Measurements from ENCODE around the gene MYL11.
"Not testable (repeated sequence)": the region's sequence is repeated elsewhere in the genome, so short reads cannot be mapped to it uniquely, and the experiment has no call there.

The MYL11 gene, protein sequence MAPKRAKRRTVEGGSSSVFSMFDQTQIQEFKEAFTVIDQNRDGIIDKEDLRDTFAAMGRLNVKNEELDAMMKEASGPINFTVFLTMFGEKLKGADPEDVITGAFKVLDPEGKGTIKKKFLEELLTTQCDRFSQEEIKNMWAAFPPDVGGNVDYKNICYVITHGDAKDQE

DNA sequence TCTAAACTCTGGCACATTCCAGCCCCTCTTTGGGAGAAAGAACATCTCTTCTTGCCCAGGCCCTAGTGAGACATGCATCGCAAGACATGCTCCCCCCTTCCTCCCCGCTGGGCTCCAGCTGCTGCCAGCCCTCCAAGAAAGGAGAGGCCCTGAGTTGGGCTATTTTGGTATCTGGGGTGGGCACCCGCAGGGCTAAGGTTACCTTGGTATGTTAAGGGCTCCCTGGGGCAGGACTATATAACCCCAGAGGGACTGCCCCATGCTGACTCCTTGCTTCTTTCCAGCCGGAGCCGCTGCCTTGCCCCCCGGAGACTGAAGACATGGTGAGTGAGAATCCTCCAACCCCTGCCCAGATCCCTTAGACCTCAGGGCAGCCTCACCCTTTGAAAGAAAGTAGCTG, at the start of gene MYL11:
MYL11 (plus strand) TSS at position 265 of the 400 bp plus-strand sequence; CDS start at position 321, 56 bp downstream.
- no peak for DNase-seq

DNA sequence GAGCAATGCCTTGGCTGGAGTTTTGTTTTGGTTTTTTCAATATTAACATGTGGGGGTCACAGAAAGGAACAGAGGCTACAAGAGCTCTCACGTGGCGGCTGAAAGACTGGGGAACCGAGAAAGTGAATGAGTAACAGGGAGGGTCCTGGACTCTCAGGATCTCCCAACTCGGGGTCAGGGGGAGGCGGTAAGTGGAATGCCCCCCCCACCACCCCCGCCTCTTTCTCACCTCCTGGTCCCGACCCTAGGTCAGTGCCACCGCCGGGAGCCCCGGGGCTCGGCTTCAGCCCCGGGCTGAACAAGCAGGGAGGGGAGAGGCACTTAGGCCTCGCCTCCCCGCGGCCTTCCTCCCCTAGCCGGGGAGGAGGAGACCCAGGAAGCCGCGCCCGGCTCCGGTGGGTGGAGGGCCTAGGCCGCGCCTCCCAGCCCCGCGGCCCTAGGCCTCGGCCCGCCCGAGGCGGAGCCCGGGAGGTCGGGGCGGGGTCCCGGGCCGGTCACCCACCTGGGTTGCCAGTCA, 40.1 kb upstream of the MYL11 start:
- peak; percentile 23 to 33 for DNase-seq

DNA sequence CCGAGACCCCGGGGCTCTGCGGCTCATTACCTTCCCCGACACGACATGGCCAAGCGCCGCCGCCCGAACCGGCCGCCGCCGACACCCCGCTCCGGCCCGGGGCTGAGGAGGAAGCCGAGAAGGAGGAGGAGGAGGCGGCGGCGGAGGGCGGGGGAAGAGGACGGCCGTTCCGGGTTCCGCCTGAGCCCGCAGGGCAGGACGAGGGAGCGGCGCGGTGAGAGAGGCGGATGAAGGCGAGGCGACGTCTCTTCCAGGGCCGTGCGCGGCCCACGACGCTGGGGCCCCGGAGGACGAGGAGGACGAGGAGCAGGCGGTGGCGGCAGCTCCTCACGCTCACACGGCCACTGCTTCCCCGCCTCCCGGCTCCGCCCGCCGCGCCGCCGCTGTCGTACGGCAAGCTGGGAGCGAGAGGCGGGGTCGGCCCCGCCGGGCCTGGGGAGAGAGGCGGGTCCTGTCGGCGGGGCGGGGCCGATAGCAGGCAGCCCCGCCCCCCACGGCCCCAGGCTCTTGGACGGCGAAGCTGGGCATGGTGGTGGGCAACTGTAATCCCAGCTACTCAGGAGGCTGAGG, 39.5 kb upstream of the MYL11 start:
- DNase-seq, result peak; percentile 54 to 78

DNA sequence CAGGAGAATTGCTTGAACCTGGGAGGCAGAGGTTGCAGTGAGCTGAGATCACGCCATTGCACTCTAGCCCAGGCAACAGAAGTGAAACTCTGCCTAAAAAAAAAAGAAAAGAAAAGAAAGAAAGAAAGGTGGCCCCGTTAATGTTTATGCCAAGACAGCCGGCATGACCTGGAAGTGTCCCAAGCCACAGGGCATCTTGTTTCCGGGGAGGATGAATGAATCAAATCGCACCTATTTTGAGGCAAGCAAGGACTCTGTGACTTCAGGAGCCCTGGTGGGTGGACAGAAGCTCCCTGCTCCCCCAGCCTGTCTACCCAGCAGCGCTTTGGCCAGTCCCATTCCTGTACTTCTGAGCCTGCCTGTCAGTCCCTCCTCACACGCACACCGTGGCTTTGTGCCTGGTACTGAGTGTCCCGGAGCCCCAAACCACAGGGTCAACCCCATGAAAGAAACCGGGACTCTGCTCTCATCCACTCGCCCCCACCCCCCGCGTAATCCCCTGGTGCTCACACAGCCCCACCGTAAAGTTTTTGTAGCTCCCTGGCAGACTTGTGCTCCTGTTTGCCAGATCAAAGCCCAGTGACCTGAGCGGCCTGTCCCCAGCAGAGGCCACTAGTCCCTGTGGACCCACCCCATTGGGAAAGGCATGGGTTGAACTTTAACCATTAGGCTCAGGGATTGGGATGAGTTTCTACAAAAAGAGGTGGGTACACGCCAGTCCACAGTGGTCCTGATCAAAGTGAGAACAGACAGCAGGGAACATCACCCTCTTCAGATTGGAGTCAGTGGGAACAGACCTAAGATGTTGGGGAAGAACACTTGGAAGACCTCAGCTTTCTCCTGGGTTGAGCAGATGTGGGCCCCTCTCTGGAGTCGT, 38.8 kb upstream of the MYL11 start:
- peak; percentile 16 to 28 for DNase-seq

DNA sequence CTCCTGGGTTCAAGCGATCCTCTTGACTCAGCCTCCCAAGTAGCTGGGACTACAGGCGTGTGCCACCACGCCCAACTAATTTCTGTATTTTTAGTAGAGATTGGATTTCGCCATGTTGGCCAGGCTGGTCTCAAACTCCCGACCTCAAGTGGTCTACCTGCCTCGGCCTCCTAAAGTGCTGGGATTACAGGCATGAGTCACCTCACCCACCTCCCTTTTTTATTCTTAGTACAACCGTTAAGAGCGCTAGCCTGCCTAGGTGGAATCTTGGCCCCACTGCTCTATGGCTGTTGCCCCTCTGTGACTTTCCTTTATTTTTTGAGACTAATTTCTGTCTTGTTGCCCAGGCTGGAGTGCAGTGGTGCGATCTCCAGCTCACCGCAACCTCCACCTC, 36.6 kb upstream of the MYL11 start:
- not testable (repeated sequence) for DNase-seq

DNA sequence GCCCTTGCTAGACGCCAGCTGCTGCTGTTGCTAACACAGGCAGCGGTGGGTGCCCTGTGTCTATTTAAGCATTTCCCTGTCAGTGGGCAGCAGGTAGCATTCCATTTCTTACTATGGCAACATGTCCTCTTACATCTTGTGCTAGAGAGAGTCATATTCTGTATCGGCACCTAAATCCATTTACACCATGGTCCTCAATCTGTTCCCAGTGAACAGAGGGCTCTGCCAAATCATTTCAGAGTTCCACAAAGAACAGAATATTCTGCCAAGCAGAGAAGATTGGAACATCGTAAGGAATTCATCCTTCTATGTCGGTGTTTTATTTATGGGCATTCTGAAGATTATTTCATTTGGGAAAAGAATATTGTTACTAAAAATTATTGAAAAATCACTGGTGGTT, 35.9 kb upstream of the MYL11 start:
- DNase-seq, result not testable (repeated sequence)

DNA sequence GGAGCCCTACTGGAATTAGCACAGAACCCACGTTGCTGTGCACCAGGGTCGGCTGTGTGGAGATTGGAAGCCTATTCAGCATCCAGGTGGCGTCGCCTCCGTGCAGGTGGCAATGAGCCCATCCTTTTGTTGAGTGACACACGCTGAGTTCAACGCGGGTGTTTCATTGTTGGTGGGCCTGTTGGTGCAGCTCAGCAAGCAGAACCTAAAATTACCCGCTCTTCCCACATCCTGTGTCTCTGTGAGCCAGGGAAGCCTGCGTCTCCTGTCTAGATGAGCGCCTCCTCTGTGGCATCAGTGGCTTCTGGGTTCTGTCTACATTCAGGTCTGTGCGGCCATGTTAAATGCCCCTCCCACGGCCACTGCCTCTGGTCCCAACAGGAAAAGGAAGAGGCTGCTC, 34.0 kb upstream of the MYL11 start:
- DNase-seq, result no peak

DNA sequence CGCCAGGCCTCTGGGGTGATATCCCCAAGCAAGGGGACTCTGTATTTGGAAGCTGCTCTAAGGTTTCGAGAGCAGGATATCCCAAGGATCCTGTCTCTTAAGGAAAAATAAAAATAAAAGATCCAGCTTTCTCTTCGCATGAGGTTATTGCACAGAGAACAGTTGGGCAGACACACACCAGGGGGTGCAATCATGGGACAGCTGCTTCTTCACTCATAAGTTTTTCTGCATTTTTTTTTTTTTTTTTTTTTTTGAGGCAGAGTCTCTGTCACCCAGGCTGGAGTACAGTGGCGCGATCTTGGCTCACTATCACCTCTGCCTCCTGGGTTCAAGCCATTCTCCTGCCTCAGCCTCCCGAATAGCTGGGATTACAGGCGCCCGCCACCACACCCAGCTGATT, 32.6 kb upstream of the MYL11 start:
- not testable (repeated sequence) for DNase-seq

DNA sequence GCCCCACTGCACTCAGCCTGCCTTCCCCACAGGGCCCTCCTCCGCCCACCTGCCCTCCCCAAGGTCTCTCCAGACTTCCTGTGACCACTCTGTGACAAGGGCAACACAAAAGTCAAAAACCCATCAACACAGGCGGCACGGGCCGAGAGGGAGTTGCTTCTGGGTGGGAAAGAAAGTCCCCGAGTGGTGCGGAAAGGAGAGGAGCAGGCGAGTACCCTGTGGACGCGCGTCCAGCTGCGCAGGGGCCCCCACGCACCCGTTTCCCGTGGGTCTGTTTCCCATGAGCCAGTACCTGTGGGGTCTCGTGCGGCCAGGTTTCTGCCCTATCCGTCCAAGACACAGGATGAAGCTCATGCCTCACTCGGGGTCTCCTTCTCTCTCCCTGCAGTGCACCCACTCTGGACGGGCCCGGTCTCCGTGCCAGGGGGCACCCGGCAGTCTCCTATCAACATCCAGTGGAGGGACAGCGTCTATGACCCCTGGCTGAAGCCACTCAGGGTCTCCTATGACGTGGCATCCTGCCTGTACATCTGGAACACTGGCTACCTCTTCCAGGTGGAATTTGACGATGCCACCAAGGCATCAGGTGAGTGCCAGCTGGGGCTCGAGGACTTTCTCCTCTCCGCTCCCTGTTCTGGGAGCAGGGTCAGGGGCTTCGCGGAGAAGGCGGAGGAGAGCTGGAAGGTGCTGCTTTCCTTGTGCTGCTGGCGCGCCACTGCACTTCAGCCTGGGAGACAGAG, 31.7 kb upstream of the MYL11 start:
- DNase-seq, result no peak

DNA sequence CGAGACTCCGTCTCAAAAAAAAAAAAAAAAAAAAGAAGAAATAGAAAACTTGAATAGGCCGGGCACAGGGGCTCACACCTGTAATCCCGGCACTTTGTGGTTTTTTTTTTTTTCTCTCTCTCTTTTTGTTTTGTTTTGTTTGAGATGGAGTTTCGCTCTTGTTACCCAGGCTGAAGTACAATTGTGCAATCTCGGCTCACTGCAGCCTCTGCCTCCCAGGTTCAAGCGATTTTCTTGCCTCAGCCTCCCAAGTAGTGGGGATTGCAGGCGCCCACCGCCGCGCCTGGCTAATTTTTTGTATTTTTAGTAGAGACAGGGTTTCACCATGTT, 31.1 kb upstream of the MYL11 start:
- DNase-seq, result not testable (repeated sequence)

DNA sequence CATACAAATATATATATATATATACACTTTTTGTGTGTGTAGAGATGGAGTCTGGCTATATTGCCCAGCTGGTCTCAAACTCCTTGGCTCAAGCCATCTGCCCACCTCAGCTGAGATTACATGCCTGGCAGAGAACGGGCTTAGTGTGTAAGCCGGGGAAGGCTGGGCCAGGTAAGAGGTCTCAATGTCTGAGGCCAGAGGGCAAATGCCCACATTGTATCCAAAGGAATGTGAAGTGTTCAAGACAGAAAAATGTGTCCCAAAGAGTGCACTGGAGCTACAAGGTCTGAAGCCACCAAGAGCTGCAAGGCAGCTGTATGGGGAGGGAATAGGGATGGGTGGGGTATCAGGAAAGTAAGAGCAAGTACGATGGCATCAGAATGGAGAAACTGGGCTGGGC, 28.3 kb upstream of the MYL11 start:
- no peak for DNase-seq

DNA sequence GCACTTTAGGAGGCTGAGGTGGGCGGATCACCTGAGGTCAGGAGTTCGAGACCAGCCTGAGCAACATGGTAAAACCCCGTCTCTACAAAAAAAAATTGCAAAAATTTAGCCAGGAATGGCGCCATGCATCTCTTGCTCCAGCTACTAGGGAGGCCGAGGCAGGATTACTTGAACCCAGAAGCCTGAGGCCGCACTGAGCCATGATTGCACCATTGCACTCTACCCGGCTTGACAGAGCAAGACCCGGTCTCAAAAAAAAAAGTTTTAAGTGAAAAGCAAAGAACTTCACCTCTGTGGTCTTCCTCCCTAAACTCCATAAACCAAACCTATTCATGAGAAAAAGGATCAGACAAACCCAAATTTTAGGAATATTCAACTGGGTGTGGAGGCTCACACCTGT, 26.5 kb upstream of the MYL11 start:
- DNase-seq, result no peak

DNA sequence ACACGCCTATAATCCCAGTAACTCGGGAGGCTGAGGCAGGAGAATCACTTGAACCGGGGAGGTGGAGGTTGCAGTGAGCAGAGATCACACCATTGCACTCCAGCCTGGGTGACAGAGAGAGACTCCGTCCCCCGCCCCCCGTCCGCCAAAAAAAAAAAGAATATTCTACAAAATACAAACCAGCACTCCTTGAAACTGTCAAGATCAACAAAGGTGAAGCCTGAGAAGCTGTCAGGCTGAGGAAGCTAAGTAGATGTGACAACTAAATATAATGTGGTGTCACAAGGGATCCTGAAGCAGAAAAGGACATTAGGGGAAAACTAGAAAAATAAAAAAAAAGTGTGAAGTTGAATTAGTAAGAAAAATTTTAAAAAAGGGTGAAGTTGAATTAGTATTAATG, 25.7 kb upstream of the MYL11 start:
- no peak for DNase-seq

DNA sequence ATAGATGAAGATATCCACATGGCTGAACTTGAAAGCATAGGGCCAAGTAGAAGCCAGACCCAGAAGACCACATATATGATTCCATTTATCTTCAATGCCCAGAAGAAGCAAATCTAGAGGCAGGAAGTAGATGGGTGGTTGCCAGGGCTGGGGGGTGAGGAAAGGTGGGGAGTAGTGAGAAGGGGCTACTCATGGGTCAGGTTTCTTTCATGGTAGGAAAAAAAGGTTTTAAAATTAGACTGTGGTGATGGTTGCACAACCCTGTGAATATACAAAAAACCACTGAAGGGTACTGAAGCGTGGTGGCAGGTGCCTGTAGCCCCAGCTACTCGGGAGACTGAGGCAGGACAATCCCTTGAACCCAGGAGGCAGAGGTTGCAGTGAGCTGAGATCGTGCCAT, 24.9 kb upstream of the MYL11 start:
- no peak for DNase-seq

DNA sequence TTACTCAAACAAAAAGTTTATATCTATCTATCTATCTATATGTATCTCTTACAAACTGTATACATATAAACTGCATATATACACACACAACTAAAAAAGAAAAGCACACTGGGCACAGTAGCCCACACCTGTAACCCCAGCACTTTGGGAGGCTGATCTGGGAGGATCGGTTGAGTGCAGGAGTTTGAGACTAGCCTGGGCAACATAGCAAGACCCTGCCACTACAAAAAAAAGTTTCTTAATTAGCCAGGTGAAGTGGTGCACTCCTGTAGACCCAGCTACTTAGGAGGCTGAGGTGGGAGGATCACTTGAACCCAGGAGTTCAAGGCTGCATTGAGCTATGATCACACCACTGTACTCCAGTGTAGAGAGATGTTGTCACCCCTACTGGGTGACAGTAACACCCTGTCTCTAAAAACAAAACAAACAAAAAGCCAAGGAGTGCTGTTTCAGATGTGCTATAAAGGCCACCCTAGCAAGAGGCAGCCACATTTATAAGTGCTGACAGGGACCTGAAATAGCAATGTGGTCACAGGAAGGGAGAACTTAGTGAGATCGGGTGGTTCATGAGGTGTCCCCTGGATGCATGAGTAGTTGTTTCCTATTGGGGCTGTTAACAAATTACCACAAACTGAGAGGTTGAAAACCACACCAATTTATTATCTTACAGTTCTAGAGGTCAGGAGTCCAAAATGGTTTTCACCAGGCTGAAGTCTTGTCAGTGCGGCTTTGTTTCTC, 24.3 kb upstream of the MYL11 start:
- no peak for DNase-seq

DNA sequence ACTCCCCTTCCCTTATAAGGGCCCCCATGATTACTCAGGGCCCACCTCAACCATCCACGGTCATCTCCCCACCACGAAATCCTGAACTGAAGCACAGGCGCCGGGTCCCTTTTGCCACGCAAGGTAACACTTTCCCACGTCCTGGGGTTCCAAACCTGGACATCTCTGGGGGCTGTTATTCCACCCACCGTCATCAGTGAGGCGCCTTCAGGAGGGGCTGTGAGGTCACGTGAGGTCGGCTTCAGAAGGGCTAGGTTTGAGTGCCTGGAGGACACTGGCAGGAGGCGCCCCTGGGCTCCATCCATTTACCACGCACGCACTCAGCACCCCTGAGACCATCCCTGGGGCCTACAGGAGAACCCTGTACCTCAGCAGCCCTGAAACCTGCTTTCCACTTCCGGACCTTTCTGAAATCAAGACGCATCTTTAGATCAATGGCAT, 23.6 kb upstream of the MYL11 start:
- no peak for DNase-seq

DNA sequence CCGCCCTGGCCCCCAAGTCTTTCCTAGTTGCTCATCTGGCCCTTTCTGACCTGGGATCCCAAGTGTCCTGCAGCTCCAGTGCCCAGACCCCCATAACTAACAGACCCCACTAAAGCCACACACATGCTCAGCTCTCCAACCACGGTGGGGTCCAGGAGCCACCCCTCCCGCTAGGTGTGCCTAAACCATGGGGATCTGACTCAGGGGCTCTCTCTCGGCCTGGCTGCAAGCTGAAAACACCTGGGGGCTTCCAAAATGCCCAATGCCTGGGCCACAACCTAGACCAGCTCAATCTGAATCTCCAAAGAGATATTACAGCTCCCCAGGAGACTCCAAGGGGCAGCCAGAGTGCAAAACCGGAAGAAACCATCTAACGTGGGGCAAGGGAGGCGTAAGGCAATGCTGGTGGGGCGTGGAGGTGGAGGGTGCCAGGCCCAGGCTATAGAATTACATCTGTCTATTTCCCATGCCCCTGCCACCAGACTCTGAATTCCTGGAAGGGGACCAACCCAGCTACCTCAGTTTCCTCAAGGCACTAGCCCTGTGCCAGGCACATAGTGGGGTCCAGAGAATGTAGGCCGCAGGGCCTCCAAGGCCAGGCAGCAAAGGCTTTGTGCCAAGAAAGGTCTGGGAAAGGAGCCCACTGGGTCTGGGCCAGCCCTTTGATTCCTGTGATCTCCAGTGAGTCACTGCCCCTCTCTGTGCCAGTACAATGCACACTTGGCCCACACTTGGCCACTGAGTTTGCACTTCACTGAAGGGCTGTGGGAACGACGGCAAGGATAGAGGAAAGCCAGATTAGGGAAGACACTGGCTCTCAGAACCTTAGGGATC, 22.8 kb upstream of the MYL11 start:
- DNase-seq, result no peak

DNA sequence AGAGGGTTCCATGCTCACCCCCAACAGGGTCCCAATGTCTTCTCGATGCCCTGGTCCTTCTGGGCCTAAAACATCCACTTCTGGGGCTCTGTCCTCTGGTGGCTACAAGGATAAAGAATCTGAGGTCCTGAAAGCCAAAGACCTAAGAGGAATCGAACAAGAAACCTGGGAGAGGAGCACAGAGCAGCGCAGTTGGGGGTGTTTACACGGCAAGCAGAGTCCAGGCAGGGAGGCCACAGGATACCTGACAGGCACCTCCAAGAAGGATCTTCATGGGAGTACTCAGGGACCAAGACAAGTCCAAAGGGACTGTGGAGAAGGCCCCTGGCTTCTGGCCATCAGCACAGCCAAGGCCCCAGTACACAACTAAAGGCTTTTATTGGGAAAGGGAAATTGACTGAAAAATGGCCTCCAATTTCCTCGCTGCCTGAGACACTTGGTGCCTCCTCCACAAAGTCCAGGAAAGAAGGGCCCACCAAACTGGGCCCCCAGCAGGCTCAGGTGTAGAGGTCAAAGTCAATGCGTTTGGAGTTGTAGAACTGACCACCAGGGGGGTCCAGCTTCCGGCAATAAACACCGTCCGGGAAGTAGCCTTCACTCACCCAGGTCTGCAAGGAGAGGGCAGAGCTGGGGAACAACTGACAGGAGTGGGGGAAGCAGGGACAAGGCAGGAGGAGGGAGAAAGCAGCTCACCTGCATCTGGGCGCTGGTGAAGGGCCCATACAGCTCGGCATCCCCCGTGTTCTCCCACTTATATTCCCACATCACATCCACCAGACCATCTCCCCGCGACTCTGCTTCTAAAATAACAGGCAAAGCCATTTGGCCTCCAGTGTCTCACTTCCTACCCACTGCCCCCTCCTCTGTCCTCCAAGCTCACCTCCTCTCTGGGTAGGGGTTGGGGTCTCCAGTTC, 21.9 kb upstream of the MYL11 start:
- no peak for DNase-seq

DNA sequence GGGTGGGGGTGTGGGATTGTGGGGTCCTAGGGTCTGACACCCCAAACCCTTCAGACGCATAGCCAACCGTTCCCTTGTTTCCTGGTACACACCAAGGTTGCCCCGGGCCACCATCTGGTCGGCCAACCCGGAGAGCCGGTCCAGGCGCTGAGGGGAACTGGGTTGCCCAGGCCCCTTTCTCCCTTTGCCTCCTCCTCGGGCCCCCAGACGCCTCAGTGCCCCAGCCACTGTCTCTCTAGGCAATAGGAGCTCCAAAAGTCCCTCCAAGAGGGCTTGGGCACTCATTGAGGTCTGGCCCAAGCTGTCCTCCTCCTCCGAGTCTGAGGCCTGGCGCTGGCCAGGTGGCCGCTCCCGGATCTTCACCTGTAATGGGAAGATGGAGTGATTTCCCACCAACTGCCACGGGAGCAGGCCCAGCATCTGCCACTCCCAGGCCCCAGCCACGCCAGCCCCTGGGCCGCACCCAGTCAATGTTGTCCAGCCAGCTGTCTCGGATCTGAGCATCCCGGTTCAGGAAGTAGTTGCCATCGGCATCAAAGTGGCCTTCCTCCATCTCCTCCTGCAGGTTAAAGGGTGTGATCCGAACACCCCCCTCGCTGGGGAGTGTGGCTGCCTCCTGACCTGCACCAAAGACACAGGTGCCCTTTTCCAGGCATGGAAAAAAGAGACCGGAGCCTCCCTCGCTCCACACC, 21.0 kb upstream of the MYL11 start:
- no peak for DNase-seq
